Cardiac muscle cell (in vitro differentiated cells and primary cell): ENCODE results near the gene NPNT. TPM values are rescaled to one million over a fixed set of nuclear protein-coding genes. Genes with fewer than 3 reads are reported as not detected.

Experiments used
- DNase-seq, 2 donors: peaks; one replicate each; pipeline versions ENCODE4 v3.0.0 to v3.0.0-alpha.2; 2010 to 2017; ENCODE audit warnings: low read depth in 1 of 2, low spot score in 1 of 2
- H3K27ac ChIP-seq: fragments of 200-600 bp; sonication (generic); 2 replicates; pipeline ENCODE4 v1.5.1; 2016
- H3K27me3 ChIP-seq: fragments of 200-600 bp; sonication (generic); 2 replicates; pipeline ENCODE4 v1.6.0; 2016; ENCODE audit warnings: control low read depth
- H3K36me3 ChIP-seq: fragments of 200-600 bp; sonication (generic); 2 replicates; pipeline ENCODE4 v1.5.1; 2016; ENCODE audit warnings: control low read depth
- H3K4me1 ChIP-seq: fragments of 200-600 bp; sonication (generic); 2 replicates; pipeline ENCODE4 v1.8.1; 2017; ENCODE audit warnings: low read depth, mild to moderate bottlenecking, mixed run types
- H3K4me3 ChIP-seq: fragments of 200-600 bp; sonication (generic); 2 replicates; pipeline ENCODE4 v1.5.1; 2016; ENCODE audit warnings: mild to moderate bottlenecking
- H3K9me3 ChIP-seq: fragments of 200-600 bp; sonication (generic); 2 replicates; pipeline ENCODE4 v1.5.1; 2017; ENCODE audit warnings: low read depth, mild to moderate bottlenecking, control low read depth
- polyA plus RNA-seq: library from polyadenylated mRNA; unstranded; fragments of >200 nt; fragmentation: Nextera tagmentation; extraction: Ambion mirVana; gene quantifications from 2 replicates; pipeline ENCODE4 v1.2.1, GENCODE V29; 2016
- total RNA-seq: library from RNA; depleted of rRNA; stranded (reverse); fragments of >200 nt; gene quantifications from 2 replicates; pipeline ENCODE4 v1.2.3, GENCODE V29; 2016
- TF ChIP-seq, protein P1 (sequence below): IDR thresholded peaks from 2 replicates; pipeline ENCODE4 v1.5.1; 2012; ENCODE audit warnings: low read depth, mild to moderate bottlenecking, low read length

The NPNT gene
- total and polyA plus RNA-seq, 2 experiments from 2014 or later = 22.0 to 39.8 TPM

GRCh38 chr4:105965183-105965800, 70.0 kb downstream of the NPNT start:
- Histone ChIP-seq H3K27ac (no peak overlapping the region), H3K9me3 (no peaks in the 10 kb centered on the region), H3K4me3 (no peak overlapping the region), H3K27me3 (no peaks in the 10 kb centered on the region), H3K4me1 (peaks cover 16% of the 10 kb centered on the region), H3K36me3 (no peaks in the 10 kb centered on the region)
- TF ChIP-seq, protein P1, sequence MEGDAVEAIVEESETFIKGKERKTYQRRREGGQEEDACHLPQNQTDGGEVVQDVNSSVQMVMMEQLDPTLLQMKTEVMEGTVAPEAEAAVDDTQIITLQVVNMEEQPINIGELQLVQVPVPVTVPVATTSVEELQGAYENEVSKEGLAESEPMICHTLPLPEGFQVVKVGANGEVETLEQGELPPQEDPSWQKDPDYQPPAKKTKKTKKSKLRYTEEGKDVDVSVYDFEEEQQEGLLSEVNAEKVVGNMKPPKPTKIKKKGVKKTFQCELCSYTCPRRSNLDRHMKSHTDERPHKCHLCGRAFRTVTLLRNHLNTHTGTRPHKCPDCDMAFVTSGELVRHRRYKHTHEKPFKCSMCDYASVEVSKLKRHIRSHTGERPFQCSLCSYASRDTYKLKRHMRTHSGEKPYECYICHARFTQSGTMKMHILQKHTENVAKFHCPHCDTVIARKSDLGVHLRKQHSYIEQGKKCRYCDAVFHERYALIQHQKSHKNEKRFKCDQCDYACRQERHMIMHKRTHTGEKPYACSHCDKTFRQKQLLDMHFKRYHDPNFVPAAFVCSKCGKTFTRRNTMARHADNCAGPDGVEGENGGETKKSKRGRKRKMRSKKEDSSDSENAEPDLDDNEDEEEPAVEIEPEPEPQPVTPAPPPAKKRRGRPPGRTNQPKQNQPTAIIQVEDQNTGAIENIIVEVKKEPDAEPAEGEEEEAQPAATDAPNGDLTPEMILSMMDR = no peak
- no peak for DNase-seq

DNA sequence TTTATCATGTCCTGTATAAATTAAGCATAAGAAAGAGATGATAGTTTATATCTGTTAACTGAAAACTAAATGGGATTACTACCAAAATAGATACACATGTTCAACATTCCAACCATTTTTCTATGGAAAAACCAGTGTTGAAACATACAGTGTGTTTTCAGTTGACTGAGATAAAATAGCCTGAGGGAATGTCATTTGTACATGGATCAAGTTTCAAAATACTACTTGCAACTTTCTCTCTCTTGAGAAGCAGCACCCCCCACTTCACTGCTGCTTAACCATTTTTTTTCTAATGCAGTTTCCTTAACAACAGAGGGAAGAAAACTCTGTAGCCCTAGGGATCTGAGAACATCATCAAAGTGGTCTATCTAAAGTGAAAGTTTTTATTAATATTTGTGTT, 70.8 kb downstream of the NPNT start:
- TF ChIP-seq, protein P1 = no peak
- no peaks in the 10 kb centered on the region for H3K36me3 ChIP-seq
- H3K9me3 ChIP-seq = no peaks in the 10 kb centered on the region
- DNase-seq = peak; percentile 37 to 69
- peaks cover 16% of the 10 kb centered on the region for H3K4me1 ChIP-seq
- no peaks in the 10 kb centered on the region for H3K27me3 ChIP-seq
- H3K4me3 ChIP-seq = no peak overlapping the region
- no peak overlapping the region for H3K27ac ChIP-seq

DNA sequence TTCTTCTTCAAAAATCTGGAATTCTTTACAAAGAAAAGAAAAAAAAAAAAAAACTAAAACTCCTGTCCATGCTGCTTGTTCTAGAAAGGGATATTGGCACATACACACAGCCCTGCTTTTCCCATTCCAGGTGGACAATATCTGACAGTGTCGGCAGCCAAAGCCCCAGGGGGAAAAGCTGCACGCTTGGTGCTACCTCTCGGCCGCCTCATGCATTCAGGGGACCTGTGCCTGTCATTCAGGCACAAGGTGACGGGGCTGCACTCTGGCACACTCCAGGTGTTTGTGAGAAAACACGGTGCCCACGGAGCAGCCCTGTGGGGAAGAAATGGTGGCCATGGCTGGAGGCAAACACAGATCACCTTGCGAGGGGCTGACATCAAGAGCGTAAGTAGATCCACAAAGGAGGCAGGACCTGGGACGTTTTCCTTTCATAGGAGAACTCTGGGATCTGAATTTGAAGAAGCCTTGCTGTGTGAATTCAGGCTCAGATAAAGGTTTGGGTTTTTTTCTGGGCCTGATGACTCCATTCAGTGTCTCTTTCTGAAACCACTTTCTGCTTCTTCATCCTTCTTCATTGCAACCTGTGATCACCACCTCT, 71.9 kb downstream of the NPNT start:
- no peaks in the 10 kb centered on the region for H3K36me3 ChIP-seq

GRCh38 chr4:105969575-105969974, 74.3 kb downstream of the NPNT start:
- no peak overlapping the region for H3K27ac ChIP-seq
- DNase-seq = no peak
- no peaks in the 10 kb centered on the region for H3K27me3 ChIP-seq
- no peak overlapping the region for H3K4me3 ChIP-seq
- H3K9me3 ChIP-seq = no peaks in the 10 kb centered on the region
- TF ChIP-seq, protein P1 = no peak
- no peaks in the 10 kb centered on the region for H3K36me3 ChIP-seq
- peaks cover 11% of the 10 kb centered on the region for H3K4me1 ChIP-seq

More for the DNA sequence above, 71.9 kb downstream of the NPNT start:
- no peaks in the 10 kb centered on the region for H3K9me3 ChIP-seq
- TF ChIP-seq, protein P1 = no peak
- H3K4me3 ChIP-seq = no peak overlapping the region
- H3K27ac ChIP-seq = no peak overlapping the region
- H3K27me3 ChIP-seq = no peaks in the 10 kb centered on the region
- peaks cover 16% of the 10 kb centered on the region for H3K4me1 ChIP-seq
- no peak for DNase-seq

DNA sequence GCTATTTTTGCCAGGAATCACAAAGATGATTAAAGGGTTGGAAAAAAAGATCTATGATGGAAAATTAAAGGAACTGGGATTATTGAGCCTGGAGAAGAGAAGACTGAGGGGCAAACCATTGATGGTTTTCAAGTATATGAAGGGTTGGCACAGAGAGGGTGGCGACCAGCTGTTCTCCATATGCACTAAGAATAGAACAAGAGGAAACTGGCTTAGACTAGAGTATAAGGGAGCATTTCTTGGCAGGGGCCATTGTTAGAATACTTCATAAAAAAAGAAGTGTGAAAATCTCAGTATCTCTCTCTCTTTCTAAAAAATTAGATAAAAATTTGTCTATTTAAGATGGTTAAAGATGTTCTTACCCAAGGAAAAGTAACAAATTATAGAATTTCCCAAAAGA, 75.1 kb downstream of the NPNT start:
- peaks cover 11% of the 10 kb centered on the region for H3K4me1 ChIP-seq

More for the DNA sequence above, 75.1 kb downstream of the NPNT start:
- H3K27ac ChIP-seq = no peak overlapping the region
- H3K36me3 ChIP-seq = no peaks in the 10 kb centered on the region
- TF ChIP-seq, protein P1 = no peak
- DNase-seq = no peak
- no peaks in the 10 kb centered on the region for H3K9me3 ChIP-seq
- no peaks in the 10 kb centered on the region for H3K27me3 ChIP-seq
- H3K4me3 ChIP-seq = no peak overlapping the region
